Measurements from ENCODE around the gene ZBTB7B. TPM values are rescaled to one million over a fixed set of nuclear protein-coding genes. Genes with fewer than 3 reads are reported as not detected.

Gene ZBTB7B
- total and polyA plus RNA-seq, 9 of the 15 experiments (the other 6 are each of a cell fraction or from before 2014, with no cell fraction given): 0.04 to 46.5 (median 15.2) TPM

GRCh38 chr1:154974808-154975408 lies 27.7 kb upstream of the ZBTB7B start (continued):
- TF ChIP-seq AFF1 (IDR thresholded peaks at IDR 0.05; ENCODE audit: low read depth in 1 of 2, partially characterized antibody in 2 of 2) (peak in 1 of 2 experiments; percentile 19), POLR2A (conservative IDR thresholded peaks at IDR 0.05) (peak; percentile 80), GATAD2A (IDR thresholded peaks at IDR 0.05) (no peak), HNRNPLL (IDR thresholded peaks at IDR 0.05; ENCODE audit: low read depth, low read length, poor library complexity, severe bottlenecking) (peak; percentile 10), ZBTB9 (CRISPR knock-in tag; IDR thresholded peaks at IDR 0.05) (0 out of 2 replicates have a peak, but pooled peaks have one; percentile 18), VEZF1 (CRISPR knock-in tag; IDR thresholded peaks at IDR 0.05) (no peak), HBP1 (CRISPR knock-in tag; IDR thresholded peaks at IDR 0.05) (0 out of 2 replicates have a peak, but pooled peaks have one; percentile 5), RNF2 (IDR thresholded peaks at IDR 0.05) (peak; percentile 76; the same call in 1 of the 2 replicates), SUPT5H (IDR thresholded peaks at IDR 0.05) (peak; percentile 82), PHF8 (IDR thresholded peaks at IDR 0.05; ENCODE audit: borderline replicate concordance, low read length) (peak; percentile 37; the same call in 1 of the 2 replicates), PYGO2 (tag; IDR thresholded peaks at IDR 0.05) (0 out of 2 replicates have a peak, but pooled peaks have one; percentile 20), POLR2G (IDR thresholded peaks at IDR 0.05; ENCODE audit: low read depth, low read length) (no peak; the same call in 1 of the 2 replicates), ZSCAN32 (CRISPR knock-in tag; IDR thresholded peaks at IDR 0.05) (0 out of 2 replicates have a peak, but pooled peaks have one; percentile 16), NKRF (IDR thresholded peaks at IDR 0.05; ENCODE audit: borderline replicate concordance) (peak; percentile 20), MNT (conservative IDR thresholded peaks at IDR 0.05) (peak; percentile 33 to 76; a peak in 3 of 4 replicates)

Measured in K562 (cell line).